Neural progenitor cell (in vitro differentiated cells): Measurements from ENCODE around the gene TBX21. TPM values are rescaled to one million over a fixed set of nuclear protein-coding genes. Genes with fewer than 3 reads are reported as not detected.

Experiments used
- DNase-seq: peaks from one replicate; pipeline ENCODE4 v3.0.0-alpha.2; 2016; ENCODE audit warnings: low spot score
- H2AFZ ChIP-seq: fragments of 200-600 bp; sonication (generic); replicated peaks from 2 replicates; pipeline ENCODE4 v1.6.1; 2016; ENCODE audit warnings: antibody characterized with exemption
- H3F3A ChIP-seq: fragments of 200-600 bp; sonication (generic); 2 replicates; pipeline ENCODE4 v1.6.1; 2016; ENCODE audit warnings: antibody characterized with exemption, low read depth
- H3K27ac ChIP-seq: fragments of 200-600 bp; sonication (generic); 2 replicates; pipeline ENCODE4 v1.5.1; 2016; ENCODE audit warnings: mild to moderate bottlenecking
- H3K27me3 ChIP-seq: fragments of 200-600 bp; sonication (generic); 2 replicates; pipeline ENCODE4 v1.6.1; 2016; ENCODE audit warnings: mild to moderate bottlenecking, moderate library complexity
- H3K36me3 ChIP-seq: fragments of 200-600 bp; sonication (generic); 2 replicates; pipeline ENCODE4 v1.5.1; 2016
- H3K4me1 ChIP-seq: fragments of 200-600 bp; sonication (generic); 2 replicates; pipeline ENCODE4 v1.6.1; 2016; ENCODE audit warnings: mixed run types
- H3K4me2 ChIP-seq: fragments of 200-600 bp; sonication (generic); 2 replicates; pipeline ENCODE4 v1.6.1; 2016
- H3K4me3 ChIP-seq: fragments of 200-600 bp; sonication (generic); 2 replicates; pipeline ENCODE4 v1.5.1; 2016
- H3K79me2 ChIP-seq: fragments of 200-600 bp; sonication (generic); 2 replicates; pipeline ENCODE4 v1.6.1; 2016; ENCODE audit warnings: low read depth
- H3K9ac ChIP-seq: fragments of 200-600 bp; sonication (generic); 2 replicates; pipeline ENCODE4 v1.6.1; 2016
- H3K9me3 ChIP-seq: fragments of 200-600 bp; sonication (generic); 2 replicates; pipeline ENCODE4 v1.5.1; 2016; ENCODE audit warnings: low read depth
- H4K20me1 ChIP-seq: fragments of 200-600 bp; sonication (generic); 2 replicates; pipeline ENCODE4 v1.6.1; 2016; ENCODE audit warnings: low read depth
- H3K27ac Mint-ChIP-seq: 3 replicates; pipeline ENCODE4 v1.8.0; 2021; ENCODE audit warnings: mixed read lengths
- H3K27me3 Mint-ChIP-seq: 2 replicates; pipeline ENCODE4 v1.8.0; 2022; ENCODE audit warnings: low read depth, mild to moderate bottlenecking, inconsistent platforms, moderate library complexity, mixed read lengths; ENCODE audit not compliant: insufficient read depth
- H3K36me3 Mint-ChIP-seq: 3 replicates; pipeline ENCODE4 v1.8.0; 2021; ENCODE audit warnings: mixed read lengths
- H3K4me1 Mint-ChIP-seq: 3 replicates; pipeline ENCODE4 v1.8.0; 2021; ENCODE audit warnings: mixed read lengths
- H3K4me3 Mint-ChIP-seq: 3 replicates; pipeline ENCODE4 v1.8.0; 2021; ENCODE audit warnings: mild to moderate bottlenecking, moderate library complexity, mixed read lengths
- H3K9me3 Mint-ChIP-seq: 3 replicates; pipeline ENCODE4 v1.8.0; 2020; ENCODE audit warnings: mixed read lengths
- EZH2 ChIP-seq: fragments of 200-600 bp; sonication (generic); IDR thresholded peaks from 2 replicates; pipeline ENCODE4 v1.6.1; 2017; ENCODE audit warnings: antibody characterized with exemption, mild to moderate bottlenecking, moderate library complexity
- EZH2phosphoT487 ChIP-seq: fragments of 200-600 bp; sonication (generic); IDR thresholded peaks from 2 replicates; pipeline ENCODE4 v1.6.1; 2017; ENCODE audit warnings: antibody characterized with exemption
- total RNA-seq: library from RNA; depleted of rRNA; stranded (reverse); fragments of >200 nt; gene quantifications from 2 replicates; pipeline ENCODE4 v1.2.3, GENCODE V29; 2015; ENCODE audit warnings: low replicate concordance
- TF ChIP-seq, protein P1 (sequence below): fragments of 200-600 bp; sonication (generic); IDR thresholded peaks from 2 replicates; pipeline ENCODE4 v1.5.1; 2017; ENCODE audit warnings: antibody characterized with exemption, mild to moderate bottlenecking

The TBX21 gene
- total RNA-seq, 1 donor from 2014 or later, result not detected

DNA sequence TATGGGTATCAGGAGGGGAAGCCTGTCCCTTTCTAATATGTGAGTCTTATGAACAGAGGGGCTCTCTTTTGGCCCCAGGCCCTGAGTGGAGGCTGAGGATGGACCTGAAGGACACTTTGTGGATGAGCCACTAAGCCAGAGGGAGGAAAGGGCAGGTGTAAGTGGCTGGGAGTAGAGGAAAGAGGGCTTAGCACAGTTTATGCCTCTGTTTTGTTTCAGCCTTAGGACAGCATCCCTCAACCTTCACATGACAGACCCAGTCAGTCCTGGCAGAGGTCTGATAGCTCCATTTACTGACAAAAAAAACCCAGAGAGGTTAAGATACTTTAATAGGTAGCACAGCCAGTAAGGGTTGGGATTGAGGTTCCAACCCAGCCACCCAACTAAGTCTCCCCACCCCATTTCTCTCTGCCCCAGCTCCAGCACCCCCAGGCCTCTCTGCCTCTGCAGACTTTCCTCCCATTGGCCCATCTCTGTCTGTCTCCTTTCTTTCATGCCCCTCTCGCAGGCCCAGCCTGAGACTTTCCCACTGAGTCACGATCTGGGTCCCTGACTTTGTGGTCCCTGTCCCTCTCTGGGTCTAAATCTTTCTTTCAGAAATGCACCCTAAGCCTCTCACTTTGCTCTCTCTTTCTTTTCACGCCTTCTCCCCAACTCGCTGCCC lies 4.7 kb upstream of the TBX21 start:
- Histone ChIP-seq H3K4me3 (no peak overlapping the region), H3K4me1 (peaks cover 6% of the 10 kb centered on the region)

DNA sequence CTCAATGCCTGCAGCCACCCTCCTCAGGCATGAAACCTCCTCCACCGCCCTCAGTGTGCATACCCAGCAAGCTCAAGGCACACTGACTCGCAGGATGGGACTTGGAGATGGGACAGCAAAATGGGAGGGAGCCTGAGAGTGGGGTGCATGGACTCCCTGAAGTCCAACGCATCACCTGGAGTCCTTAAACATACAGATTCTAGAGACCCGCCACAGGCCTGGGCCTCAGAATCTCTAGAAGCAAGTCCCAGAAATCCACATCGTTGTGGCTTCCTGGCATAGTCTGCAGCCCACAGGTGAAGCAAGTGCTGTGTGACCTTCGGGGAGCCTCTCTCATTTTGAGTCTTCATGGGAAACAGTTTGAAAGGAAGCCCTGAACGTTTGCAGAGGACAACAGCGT lies 3.6 kb upstream of the TBX21 start:
- Histone ChIP-seq H3K4me1 (peaks cover 6% of the 10 kb centered on the region), H3K9me3 (no peaks in the 10 kb centered on the region), H3K4me2 (no peak overlapping the region), H3K36me3 (no peaks in the 10 kb centered on the region), H3F3A (no peaks in the 10 kb centered on the region), H3K4me3 (no peak overlapping the region), H4K20me1 (peaks cover 12% of the 10 kb centered on the region), H2AFZ (no peak overlapping the region), H3K27me3 (peaks cover 55% of the 10 kb centered on the region), H3K9ac (no peak overlapping the region), H3K27ac (no peak overlapping the region), H3K79me2 (no peaks in the 10 kb centered on the region)
- no peaks in the 10 kb centered on the region for H3K36me3 Mint-ChIP-seq
- no peak overlapping the region for H3K27ac Mint-ChIP-seq
- H3K9me3 Mint-ChIP-seq, result peaks cover 3% of the 10 kb centered on the region
- no peak overlapping the region for H3K4me3 Mint-ChIP-seq
- TF ChIP-seq EZH2phosphoT487 (no peak), EZH2 (no peak)
- TF ChIP-seq, protein P1, sequence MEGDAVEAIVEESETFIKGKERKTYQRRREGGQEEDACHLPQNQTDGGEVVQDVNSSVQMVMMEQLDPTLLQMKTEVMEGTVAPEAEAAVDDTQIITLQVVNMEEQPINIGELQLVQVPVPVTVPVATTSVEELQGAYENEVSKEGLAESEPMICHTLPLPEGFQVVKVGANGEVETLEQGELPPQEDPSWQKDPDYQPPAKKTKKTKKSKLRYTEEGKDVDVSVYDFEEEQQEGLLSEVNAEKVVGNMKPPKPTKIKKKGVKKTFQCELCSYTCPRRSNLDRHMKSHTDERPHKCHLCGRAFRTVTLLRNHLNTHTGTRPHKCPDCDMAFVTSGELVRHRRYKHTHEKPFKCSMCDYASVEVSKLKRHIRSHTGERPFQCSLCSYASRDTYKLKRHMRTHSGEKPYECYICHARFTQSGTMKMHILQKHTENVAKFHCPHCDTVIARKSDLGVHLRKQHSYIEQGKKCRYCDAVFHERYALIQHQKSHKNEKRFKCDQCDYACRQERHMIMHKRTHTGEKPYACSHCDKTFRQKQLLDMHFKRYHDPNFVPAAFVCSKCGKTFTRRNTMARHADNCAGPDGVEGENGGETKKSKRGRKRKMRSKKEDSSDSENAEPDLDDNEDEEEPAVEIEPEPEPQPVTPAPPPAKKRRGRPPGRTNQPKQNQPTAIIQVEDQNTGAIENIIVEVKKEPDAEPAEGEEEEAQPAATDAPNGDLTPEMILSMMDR, result no peak
- peaks cover 38% of the 10 kb centered on the region for H3K27me3 Mint-ChIP-seq
- DNase-seq, result no peak
- peaks cover 12% of the 10 kb centered on the region for H3K4me1 Mint-ChIP-seq

More for the DNA sequence above, 4.7 kb upstream of the TBX21 start:
- no peak overlapping the region for H3K4me2 ChIP-seq
- no peaks in the 10 kb centered on the region for H3K36me3 ChIP-seq
- H3K27me3 ChIP-seq, result peaks cover 44% of the 10 kb centered on the region
- H4K20me1 ChIP-seq, result peaks cover 12% of the 10 kb centered on the region
- Mint-ChIP-seq H3K36me3 (no peaks in the 10 kb centered on the region), H3K9me3 (no peaks in the 10 kb centered on the region), H3K27me3 (peaks cover 31% of the 10 kb centered on the region), H3K4me3 (no peak overlapping the region), H3K4me1 (peaks cover 9% of the 10 kb centered on the region), H3K27ac (peak overlapping the region; percentile 79)
- H3K9ac ChIP-seq, result no peak overlapping the region
- H3K9me3 ChIP-seq, result no peaks in the 10 kb centered on the region
- TF ChIP-seq EZH2, result no peak
- TF ChIP-seq, protein P1, result no peak
- TF ChIP-seq EZH2phosphoT487, result no peak
- no peak overlapping the region for H2AFZ ChIP-seq
- no peaks in the 10 kb centered on the region for H3F3A ChIP-seq
- no peaks in the 10 kb centered on the region for H3K79me2 ChIP-seq
- H3K27ac ChIP-seq, result no peak overlapping the region
- no peak for DNase-seq

DNA sequence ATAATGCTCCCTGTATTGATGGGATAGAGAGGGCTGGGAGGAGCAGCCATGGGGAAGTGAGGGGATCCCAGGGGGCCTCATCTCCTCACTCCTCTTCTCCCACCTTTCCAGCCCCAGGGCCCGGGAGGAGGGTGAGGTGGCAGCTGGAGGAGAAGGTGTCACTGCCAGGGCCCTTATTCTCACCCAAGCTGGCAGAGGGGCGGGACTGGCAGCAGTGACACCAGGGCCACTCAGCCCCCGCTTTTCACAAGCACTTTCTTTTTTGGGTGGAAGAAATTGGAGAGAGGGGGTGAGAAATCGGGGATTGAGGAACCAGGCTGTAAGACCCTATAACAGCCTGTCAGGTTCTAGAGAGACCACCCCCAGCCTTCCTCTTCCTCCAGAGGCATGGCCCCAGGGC lies 2.4 kb upstream of the TBX21 start:
- no peaks in the 10 kb centered on the region for H3K9me3 ChIP-seq
- no peaks in the 10 kb centered on the region for H3K36me3 Mint-ChIP-seq
- no peak overlapping the region for H2AFZ ChIP-seq
- H3K27me3 ChIP-seq, result peaks cover 67% of the 10 kb centered on the region
- no peak overlapping the region for H3K4me2 ChIP-seq
- H3K27ac ChIP-seq, result no peak overlapping the region
- H3K4me3 Mint-ChIP-seq, result no peak overlapping the region
- peaks cover 12% of the 10 kb centered on the region for H3K4me1 Mint-ChIP-seq
- peaks cover 12% of the 10 kb centered on the region for H4K20me1 ChIP-seq
- H3K9me3 Mint-ChIP-seq, result peaks cover 3% of the 10 kb centered on the region
- peaks cover 6% of the 10 kb centered on the region for H3K4me1 ChIP-seq
- H3K9ac ChIP-seq, result no peak overlapping the region
- no peak for TF ChIP-seq EZH2
- TF ChIP-seq, protein P1, result no peak
- no peak for TF ChIP-seq EZH2phosphoT487
- H3K4me3 ChIP-seq, result no peak overlapping the region
- H3K36me3 ChIP-seq, result no peaks in the 10 kb centered on the region
- H3K79me2 ChIP-seq, result no peaks in the 10 kb centered on the region
- DNase-seq, result no peak
- H3K27ac Mint-ChIP-seq, result no peak overlapping the region
- no peaks in the 10 kb centered on the region for H3F3A ChIP-seq
- peaks cover 48% of the 10 kb centered on the region for H3K27me3 Mint-ChIP-seq
